NCI-H1092 treated with DMSO at 0.1 percent for 48 hours (cell line): ENCODE measurements around the gene GNL2.

Experiments used
- DNase-seq: peaks from one replicate; lab custom pipeline; 2025; lab: John Stamatoyannopoulos, UW

The GNL2 gene

DNA sequence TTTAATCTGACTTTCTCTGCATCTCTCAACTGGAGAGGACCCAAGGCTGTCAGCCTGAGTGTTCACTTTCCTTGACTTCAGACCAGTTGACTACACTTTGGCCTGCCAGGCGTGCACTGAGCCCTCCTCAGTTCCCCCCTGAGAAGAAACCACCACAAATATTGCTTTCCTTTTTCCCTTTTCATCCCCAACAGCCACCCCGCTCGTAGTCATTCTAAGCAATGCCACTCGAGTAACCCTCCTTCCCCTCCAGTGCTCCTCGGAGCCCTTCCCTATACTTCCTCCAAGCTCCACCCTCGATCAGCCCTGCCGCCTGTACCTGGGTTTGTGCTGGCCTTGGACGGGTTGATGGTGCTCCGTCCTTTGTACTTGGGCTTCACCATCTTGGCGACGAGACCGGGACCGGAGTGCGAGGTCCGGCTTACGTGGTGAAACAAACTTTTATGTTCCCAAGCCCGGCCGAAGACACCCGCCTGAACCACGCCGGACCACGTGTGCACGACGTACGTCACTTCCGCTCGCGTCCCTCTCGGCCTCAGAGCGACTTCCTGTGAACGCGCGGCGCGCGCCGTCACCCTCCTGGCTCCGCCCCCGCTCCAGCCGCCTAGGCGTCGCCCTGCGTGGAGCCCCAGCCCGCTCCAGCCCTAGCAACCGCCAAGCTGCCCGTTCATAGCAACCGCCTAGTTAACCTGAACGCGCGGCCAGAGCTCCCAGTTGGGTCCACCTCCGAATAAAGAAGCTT, at the start of gene GNL2:
GNL2 (minus strand) TSS at position 498 of the 742 bp plus-strand sequence; CDS start at position 383, 115 bp downstream.
- peak; percentile 98 for DNase-seq

DNA sequence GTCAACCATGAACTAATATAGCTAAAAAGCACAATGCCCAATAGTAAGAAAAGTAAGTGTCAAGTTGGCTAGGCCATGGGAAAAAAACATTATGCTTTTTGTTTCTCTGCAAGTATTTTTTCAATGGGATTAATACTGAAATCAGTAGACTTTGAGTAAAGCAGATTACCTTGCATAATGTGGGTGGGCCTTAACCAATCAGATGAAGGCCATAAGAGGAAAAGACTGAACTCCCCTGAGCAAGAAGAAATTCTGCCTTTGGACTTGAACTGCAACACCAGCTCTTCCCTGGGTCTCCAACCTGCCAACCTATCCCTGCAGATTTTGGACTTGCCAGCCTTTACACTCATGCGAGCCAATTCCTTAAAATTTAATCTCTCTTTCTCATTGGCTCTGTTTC, 45.3 kb upstream of the GNL2 start:
- DNase-seq, result no peak

DNA sequence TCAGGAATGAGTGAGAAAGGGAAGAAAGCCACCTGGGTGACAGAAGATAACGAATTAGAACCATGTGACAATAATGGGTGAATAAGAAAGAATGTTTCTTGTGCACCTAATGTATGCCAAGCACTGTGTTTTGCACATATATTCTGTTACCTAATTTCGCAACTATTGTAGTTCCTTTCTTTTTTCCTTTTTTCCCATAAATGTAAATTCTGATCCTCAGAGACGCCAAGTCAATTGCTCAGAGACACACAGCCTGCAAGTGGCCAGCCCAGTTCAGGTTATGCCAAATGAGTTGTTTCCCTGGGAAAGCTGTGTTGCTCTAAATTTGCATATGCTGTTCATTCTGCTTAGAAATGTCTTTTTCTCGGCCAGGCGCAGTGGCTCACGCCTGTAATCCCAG, 40.7 kb upstream of the GNL2 start:
- no peak for DNase-seq

DNA sequence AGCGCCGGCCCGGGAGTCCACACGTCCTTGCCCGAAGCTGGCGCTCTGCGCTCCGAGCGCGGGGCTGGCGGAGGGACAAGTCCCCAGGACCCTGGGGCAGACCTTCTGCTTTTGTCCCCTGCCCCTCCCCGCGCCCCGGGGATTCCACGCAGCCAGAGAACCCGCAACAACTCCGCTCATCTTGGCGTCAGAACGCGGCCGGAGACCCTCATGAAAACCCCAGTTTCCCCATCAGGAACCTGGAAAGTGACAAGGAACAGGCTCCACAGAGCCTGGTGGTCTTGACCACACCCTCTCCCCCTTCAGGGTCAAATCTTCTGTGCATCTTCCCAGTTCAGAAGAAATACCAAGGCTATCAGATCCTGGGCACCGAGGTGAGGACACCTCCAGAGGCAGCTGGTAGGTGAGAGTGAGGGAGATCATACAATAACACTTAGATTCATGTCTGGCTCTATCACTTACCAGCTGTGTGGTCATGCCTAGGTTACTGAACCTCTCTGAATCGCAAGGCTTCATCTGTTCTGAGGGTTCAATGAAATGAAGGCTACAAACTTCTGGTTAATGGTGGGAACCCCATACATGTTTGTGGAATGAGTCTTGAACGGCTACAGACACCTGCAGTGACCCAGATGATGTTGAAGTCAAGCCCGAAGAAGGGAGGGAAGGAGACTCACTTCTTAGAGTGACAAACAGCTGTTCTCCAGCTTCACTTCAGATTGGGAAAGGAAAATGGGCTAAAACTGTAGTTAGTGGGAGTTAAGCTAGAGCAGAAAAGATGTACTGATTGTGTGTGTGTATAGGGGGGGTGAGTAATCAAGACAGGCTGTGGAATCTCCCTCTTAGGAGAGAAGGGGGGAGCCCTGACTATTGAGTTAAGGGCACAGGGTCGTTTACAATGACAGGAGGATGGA, 39.5 kb upstream of the GNL2 start:
- DNase-seq, result no peak

DNA sequence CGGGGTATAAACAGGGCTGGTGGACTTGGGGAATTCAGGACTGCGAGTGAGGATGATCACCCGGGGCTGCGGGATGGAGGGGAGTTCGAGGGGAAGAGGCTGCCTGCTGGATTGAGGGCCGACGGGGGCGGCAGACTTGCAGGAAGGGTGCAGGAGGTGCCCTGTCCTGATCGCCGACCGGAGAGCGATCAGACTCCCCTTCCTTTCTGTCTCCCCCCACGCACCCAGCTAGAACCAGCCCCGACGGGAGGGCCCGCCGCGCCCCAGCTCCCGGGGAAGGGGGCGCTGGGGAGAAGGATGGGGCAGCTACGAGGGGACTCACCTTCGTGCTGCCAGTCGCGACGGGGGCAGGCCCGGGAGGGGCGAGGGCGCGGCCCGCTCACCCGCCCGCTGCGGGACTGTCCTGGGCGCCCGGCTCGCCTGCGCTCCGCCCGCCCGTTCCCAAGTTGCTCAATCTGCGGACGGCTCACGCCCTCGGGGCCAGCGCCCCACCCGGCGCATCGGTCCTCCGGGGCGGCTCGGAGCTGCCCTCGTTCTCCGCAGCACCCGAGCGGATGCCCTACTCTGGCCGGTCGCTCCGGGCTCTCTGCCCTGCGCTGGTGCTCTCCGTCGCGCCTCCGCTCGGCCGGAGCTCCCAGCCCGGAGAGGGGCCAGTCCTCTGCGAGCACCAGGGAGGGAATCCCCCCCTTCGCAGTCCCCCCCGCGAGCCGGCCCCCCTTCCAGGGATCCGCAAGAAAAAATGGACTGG, 38.7 kb upstream of the GNL2 start, which contains the start of gene RSPO1:
RSPO1 (minus strand) TSS at position 649 of the 748 bp plus-strand sequence. CDS start 5,231 bp downstream, outside the sequence.
- DNase-seq, result no peak

DNA sequence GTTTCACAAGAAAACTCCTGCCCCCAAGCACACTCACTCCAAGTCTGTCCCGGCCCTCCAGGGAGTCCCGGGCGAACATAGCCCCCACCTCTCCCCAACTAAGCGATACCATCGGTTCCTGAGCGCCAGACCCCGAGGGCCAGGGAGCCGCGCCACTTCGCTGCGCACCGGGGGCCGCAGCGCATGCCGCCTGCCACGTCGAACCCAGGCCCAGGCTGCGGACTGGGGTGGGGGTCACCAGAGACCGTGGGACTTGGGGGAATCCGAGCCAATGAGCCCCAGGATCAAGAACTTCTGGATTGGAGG, 38.2 kb upstream of the GNL2 start:
- DNase-seq, result no peak

DNA sequence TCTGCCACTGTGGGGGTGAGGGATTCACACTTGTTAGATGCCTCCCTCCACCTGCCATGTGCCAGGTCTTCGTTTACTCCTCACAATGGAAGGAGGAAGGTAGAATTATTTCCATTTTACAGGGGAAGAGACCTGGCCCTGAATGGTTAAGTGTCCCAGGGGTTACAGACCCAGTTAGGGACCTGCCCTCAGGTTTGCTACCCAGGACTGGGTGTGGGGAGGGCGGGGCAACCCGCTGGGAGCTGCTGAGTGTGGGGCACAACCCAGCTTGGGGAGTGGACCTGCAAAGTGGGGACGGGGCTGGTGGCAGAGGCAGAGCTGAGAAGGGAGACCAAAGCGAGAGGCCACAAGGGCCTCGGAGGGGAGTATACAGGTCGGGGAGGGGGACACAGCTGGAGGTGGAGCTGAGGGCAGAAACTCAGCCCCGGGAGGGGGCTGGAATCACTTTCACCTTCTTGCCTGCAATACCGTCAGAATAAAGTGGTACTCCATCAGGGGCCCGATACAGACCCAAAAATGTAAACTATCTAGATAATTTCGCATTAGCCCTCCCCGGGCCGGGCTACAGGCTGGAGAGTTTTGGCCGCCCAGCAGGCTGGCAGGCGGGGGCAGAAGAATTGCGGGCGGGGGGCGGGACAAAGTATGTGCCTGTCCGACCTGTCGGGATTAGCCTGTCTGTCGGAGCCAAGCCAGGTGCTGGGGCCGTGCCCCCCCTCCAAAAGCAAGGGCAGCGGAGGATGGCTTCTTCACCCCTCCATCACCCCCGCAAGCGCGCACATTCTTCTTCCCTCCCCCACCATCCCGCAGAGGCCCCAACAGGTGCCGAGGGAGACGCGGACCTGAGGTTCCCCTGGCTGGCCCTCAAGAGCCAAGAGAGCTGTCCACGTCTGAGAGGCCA, 37.6 kb upstream of the GNL2 start:
- DNase-seq, result no peak

DNA sequence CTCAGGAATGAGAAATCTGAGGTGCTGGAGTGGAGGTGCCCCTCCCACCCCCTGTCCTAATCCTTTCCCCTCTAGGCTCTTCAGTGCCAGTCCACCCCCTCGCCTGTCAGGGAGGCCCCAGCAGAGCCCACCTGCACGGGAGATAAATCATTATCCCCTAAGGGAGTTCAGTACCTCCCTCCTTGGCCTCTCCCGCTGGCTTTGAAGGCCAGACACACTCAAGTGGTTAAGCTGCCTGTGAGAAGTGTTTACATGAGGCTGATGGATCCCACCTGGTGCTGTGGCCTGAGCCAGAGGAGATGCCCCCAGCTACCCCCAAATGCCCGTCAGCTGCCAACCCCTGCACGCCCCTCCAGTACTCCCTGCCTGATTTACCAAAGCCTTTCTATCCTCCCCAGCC, 35.3 kb upstream of the GNL2 start:
- peak; percentile 48 for DNase-seq

DNA sequence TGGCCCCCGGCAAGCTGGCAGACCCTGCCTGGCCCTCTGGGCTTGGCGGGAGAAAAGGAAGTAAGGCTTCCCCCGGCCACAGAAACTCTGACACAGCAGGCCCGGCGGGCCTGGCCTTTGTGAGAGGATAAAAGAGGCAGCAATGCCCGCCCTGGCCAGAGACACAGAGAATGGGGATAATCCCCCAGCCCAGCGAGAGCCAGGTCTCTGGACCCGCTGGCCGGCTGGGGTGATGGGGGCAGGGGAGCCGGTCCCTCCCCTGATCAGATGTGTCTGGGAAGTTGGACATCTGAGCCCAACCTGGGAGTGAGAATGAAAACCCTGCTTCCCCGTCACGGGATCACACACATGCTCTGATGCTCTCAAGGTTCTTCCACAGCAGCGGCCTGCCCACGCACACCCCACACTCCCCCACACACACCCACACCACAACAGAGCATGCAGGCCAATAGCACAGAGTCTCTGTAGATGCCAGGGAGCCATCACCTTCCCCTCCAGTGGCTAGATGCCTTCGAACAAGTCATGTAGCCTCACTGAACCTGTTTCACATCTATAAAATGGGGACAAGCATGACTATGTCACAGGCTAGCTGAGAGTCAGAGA, 34.8 kb upstream of the GNL2 start:
- DNase-seq, result no peak

DNA sequence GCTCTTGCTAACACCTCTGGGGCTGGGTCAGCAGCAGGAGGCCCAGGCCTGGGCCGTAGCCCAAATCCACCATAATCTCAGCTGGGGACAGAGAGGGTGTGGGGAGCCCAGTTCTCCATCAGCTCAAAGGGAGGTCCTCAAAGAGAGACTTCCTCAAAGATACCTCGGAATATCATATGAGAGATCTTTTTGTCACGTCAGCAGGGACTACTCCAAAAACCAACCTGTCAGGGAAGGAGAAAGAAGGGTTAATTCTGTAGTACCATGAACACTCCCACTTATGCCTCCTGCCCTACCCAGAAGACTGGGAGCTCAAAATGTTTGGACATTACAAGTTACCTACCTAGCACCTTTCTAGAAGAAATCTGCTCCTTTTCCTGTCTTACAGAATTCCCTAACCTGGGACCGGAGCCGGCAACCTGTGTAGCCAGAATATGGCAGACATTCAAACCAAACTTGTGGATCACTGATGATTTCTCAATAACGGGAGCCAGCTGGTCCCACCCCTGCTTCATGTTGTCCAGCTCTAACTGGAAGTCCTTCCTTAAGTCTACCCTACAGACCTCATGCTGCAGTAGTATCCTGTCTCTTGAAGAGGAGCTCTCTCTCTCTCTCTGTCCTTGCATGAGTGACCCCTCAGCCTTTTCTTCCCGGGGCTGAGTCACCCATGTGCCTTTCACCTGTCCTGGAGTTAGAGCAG, 34.1 kb upstream of the GNL2 start:
- DNase-seq, result no peak

DNA sequence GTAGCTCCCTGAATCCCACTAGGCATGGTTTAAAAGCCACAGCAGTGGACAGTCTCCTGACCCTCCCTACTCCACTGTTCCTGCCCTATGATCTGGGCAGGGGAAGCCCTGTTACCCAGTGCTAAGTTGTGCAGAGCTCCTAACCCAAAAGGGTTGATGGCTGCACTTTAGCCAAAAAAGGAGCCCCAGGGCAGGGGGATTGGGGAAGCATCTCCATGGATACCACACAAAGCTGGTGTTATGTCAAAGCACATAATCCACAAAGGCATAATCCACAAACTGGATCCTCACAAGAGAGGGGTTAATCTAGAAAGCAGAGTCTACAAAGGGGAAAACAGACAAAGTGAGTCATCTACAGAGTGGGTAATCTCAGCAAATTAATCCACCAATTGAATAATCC, 33.3 kb upstream of the GNL2 start:
- no peak for DNase-seq

DNA sequence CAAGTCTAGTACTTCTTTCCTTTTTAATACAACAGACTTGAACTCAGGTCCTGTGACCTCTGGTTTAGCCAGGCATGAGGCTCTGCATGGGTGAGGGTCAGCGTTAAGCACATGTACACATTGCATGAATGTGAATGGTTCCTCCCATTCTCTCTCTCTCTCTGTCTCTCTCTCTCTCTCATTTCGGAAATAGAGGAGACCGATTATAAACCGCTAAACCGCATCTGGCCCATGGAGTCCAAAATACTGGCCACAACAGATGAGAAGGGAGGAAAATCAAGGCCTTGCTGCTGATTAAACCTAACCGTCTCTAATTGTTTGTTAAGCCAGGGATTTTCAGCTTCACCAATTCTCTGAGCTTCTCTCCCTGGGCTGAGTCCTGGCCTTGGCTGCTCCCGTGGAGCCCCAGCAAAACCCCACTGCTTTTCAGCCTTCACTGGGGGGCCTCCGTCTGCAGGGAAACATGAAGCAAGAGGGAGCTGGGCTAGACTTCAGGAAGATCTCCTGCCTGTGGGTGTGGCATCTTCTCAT, 32.4 kb upstream of the GNL2 start:
- DNase-seq, result no peak

DNA sequence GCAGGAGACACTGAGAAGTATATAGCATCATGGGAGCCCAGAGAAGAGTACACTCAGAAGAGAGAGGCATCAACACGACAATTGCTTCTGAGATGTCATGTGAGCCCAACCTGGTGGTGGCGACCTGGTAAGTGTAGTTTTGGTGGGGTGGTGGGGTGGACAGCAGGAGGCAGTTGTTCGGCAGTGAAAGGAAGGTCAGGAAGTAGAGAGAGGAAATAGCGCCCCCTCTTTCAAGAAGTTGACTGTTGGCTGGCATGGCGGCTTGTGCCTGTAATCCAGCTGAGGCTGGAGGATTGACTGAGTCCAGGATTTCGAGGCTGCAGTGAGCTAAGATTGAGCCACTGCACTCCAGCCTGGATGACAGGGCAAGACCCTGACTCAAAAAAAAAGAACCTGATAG, 26.4 kb upstream of the GNL2 start:
- no peak for DNase-seq

DNA sequence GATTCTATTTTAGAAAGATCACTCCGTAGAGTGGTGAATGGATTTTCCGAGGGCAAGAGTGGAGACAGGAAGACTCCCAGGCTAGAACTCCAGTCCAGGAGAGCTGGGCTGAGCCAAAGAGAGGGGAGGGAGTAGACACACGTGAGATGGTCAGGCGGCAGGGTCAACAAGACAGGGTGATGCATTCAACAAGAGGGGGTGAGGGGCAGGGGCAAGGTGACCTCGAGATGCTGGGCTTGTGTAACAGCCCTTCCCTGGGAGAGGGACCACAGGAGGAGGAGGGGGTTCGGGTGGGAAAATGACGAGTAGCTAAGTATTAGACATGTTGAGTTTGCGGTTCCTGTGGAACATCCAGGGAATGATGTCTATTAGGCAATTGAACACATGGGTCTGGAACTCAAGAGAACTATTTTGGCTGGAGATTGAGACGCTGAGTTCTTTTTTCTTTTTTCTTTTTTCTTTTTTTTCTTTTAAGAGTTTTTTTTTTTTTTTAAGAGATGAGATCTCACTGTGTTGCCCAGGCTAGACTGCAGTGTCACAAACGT, 25.7 kb upstream of the GNL2 start:
- no peak for DNase-seq

DNA sequence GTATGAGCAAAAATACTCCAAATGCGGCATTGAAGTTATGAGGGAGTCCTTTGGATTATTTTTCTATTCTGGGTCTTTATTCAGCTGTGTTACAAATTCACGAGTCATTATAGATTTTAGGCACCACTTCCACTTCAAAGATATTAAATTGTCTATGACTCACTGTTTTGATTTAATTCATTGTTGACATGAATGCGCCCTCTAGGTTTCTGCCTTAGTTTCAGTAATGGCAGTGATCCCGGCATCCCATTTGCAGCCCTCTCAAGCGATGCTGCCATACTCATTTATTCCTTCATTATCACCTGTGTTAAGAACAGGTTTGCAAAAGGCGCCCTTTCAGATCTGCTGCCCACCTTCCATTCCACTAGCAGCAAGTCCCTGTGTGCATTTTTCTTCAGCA, 25.0 kb upstream of the GNL2 start:
- DNase-seq, result peak; percentile 58

DNA sequence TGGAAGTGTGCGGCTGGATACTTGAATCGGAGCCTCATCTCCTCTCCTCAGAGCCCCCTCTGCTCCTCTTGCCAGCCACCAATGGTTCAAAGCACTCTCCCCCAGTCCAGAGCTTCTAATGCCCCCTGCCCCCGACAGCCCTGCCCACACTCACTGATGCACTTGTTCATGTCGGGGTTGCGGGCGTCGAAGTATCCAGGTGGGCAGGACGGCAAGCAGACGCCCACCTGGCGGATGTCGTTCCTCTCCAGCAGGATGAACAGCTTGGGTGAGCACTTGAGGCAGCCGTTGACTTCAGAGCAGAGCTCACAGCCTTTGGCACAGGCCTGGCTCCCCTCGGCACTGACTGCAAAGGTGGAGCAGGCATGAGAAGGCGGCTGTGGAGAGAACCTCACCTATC, 20.6 kb upstream of the GNL2 start:
- DNase-seq, result no peak

DNA sequence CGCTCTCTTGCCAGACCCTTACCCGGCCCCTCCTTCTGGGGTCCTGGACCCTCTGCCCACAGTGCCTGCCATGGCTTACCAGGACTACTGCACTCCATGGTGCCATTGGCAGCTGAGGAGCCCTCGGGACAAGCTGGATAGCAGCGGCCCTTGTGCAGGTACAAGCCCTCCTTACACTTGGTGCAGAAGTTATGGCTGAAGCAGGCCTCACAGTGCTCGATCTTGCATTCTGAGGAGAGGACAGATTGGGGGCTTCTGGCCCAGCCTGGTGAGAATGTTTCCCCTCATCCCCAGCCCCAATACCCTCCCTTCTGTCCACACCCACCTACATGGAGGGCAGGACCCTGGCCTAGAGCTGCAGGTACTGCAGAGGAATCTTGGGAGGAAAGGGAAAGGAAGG, 18.4 kb upstream of the GNL2 start:
- no peak for DNase-seq

DNA sequence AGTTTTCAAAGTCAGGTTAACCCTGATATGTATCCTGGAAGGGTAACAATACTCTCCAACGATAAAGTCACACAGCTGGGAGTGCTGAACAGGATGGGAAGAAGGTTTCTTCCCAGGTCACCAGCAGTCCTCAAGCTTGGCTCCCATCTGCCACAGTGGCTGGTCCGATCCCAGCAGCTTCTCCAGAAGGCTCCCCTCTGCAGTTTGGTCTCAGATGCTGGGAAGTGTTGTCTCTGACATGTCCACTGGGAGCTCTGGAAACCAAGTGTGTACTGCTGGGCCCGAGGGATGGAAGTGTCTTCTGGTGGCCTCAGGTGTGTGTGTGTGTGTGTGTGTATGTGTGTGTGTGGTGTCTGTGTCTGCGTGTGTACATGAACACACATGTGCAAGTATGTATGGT, 16.4 kb upstream of the GNL2 start:
- DNase-seq, result no peak

DNA sequence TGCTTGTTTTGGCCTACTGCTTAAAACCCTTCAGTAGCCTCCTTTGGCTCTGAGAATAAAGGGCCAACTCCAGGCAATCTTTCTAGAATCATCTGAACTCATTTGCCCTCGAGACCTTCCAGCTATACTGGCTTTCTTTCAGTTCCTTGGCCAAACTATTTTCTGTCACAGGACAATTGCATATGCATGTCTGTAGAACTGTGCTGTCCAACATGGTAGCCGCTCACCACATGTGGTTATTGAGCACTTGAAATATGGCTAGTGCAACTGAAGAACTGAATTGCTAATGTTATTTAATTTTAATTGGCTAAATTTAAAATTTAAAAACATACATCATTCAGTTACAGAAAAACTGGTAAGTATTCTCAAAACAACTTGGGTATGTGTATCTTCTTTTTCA, 14.3 kb upstream of the GNL2 start:
- DNase-seq, result no peak

DNA sequence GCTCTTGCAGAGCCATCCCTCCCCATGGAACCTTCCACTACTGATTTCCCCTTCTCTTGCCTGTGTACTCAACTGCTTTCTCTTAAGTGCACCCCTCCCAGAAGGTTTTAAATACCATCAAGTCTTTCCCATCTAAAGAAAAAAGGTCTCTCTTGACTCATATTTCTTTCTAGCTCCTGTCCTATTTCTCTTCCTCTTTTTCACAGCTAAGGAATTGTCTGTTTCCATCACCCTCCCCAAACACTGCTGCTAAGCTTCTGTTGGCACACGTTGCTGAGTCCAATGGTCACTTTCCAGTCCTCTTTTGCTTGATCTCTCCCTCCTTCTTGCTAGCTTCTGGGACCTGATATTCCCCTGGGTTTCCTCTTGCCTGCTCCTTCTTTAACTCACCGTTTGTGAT, 13.3 kb upstream of the GNL2 start:
- no peak for DNase-seq
